NCI-H2227 (cell line): ENCODE measurements around the gene RPS6KA5.
A peak's percentile ranks its signal among the peaks of the same experiment; 100 is the strongest.
"Not testable (repeated sequence)": the region's sequence is repeated elsewhere in the genome, so short reads cannot be mapped to it uniquely, and the experiment has no call there.

Source experiments
- DNase-seq: peaks from one replicate; lab custom pipeline; 2025; ENCODE audit not compliant: unreplicated experiment; lab: John Stamatoyannopoulos, UW

Gene RPS6KA5

DNA sequence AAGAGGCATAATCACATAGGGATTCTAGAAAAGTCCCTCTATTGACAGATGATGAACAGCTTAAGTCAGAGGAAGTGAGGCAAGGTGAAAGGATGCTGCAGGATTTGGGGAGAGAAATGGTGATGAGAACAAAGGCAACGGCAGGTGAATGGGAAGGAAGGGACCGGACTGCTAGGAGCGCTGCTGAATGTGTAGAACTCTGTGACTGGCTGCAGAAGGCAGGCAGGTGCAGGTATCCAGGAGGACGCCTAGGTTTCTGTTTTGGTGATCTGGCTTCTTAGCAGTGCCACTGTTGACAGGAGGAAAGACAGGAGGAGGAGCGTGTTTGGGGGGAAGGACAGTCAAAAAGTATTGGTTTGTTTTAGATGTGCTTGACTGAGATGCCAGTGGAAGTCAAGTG lies 185.8 kb downstream of the RPS6KA5 start:
- no peak for DNase-seq

DNA sequence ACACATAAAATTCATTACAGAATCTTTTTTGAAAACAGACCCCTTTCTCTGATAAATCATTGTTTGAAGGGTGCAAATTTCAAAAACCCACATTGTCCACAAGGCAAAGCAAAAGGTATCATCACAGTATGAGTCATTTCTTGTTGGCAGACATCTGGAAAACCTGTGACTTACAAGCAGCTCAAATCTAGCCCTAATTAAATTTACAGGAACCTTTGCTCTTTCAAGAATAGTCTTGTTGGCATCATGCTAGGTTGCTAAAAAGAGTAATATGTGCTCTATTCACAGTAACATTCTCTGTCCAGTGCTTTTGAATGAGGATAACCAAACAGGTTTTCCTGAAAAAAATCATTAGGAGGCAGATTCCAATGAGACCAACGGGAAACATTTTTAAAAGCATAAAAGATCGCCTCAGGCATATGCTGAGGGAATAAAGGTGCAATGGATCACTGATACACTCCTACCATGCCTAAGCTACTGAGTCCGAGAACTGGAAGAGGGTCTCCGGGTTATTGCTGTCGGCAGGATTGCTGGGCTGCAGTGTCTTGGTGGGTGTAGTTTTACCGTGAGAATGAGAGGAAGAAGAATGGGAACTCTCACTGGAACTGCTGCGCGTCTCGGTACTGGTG lies 188.7 kb downstream of the RPS6KA5 start:
- DNase-seq: peak; percentile 26

DNA sequence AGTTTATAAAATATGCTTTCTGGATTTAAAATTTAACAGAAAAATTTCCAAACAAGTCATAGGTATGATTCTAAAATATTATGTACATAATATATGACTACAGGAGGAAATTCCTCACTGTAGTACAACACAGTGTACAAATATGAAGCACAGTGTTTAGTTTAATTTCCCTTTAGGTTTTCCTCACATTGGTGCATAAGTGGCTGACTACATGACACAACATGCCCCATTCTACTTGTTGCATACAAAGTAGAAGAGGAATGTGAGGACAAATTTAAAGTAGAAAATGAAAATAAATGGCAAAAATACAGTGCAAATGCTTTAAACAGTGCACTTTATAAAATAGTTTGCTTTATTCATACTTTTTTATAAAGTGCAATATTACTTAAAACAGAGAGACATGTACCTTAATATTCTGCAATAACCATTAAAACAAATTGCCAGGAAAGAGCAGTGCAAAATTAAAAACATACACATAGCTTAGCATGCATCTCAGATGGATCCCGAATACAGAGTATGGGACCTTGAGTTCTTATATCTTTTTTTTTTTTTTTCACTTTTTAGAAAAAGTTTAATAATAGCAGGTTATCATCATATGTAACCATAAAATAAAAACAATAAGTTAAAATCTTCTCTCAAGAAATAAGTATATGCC lies 189.4 kb downstream of the RPS6KA5 start:
- no peak for DNase-seq

DNA sequence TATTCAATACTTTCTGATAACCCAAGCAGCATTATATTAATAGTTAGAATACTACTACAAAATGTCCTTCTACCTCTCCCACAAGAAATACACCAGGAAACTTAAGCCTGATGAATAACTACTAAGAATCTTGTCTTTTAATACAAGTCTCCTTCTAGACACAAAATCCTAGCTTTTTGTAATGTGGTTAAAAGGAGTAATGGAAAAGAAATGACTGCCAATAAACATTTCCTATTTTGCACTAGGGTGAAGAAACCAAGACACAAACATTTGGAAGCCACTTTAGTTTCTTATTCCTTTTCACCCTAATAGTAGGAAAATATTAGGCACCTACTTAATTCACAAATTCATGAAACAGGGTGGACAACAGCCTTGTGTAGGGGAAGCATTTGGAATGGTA lies 192.9 kb downstream of the RPS6KA5 start:
- no peak for DNase-seq

DNA sequence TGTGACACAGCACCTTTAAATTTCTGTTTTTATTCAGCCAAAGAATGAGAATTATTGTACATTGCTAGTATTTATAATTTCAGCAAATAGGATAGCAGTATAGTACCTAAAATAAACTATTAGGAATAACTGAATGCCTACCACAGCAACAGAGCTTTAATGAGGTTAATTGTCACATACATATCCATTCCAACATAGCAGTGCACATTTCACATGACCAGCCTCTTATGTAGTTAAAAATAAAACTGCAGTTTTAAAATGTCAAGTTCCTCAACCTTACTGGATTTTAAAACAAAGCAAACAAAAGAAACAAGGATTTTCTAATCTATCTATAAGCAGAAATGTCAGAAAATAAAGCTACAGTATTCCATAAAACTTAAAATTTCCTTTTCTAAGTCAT lies 193.6 kb downstream of the RPS6KA5 start:
- no peak for DNase-seq

DNA sequence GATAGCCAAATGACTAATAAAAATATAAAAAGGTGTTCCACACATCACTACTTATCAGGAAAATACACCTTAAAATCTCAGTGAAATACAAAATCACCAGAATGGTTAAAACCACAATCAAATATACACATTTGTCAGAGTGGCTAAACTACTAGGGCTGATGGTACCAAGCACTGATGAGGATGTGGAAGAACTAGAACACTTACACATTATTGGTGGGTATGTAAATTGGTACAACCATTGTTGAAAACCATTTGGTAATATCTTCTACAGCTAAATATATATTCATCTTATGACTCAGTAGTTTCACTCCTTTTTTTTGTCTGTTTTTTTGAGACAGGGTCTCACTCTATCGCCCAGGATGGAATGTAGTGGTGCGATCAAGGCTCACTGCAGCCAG lies 195.7 kb downstream of the RPS6KA5 start:
- no peak for DNase-seq

DNA sequence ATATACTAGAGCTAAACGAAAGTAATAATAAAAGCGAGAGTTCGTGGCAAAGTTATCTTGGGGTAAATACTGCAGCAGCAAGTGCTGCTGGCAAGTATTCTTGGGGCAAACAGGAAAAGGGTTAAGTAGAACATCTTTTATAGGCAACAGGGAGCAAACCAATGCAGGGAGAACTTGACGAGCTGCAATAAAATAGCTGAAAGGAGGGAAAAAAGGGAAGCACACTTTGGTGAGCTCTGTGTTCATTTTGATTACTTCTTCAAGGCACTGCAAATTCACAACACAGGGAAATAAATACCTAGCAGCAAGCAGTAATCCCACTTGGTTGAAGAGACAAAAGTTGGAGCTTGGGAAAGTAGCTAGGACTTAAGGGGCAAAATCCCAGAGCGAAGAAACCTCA lies 201.9 kb downstream of the RPS6KA5 start:
- DNase-seq: no peak

DNA sequence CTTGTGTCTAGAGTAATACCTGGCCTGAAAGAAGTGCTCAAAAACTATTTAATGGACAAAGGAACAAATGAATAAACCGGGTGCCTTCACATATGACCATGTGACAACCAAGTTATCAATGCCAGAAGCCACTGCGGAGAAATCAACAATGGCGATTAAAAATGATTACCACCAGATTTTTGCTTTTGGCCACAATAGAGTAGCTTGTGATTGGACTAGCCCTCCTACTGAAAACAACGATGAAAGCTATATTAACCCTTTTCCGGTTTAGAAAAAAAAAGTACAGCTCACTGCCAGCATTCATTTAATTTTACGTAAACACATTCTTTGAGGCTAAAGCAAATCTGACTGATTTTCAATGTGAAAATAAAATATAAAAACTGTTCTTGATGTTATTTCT lies 202.6 kb downstream of the RPS6KA5 start:
- no peak for DNase-seq

DNA sequence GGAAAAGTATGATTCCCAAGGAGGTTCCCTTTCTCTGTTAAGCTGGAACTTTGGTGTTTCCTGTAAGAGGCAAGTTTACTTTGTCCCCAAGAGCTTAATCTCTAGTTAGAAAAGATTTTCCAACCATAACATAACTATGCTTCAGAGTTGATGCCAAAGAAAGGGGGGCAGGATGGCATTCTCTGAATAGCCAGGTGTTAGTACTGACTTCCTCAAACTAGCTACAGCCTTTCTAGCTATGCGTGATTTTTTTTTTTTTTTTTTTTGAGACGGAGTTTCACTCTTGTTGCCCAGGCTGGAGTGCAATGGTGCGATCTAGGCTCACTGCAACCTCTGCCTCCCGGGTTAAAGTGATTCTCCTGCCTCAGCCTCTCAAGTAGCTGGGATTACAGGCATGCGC lies 204.3 kb downstream of the RPS6KA5 start:
- DNase-seq: not testable (repeated sequence)

DNA sequence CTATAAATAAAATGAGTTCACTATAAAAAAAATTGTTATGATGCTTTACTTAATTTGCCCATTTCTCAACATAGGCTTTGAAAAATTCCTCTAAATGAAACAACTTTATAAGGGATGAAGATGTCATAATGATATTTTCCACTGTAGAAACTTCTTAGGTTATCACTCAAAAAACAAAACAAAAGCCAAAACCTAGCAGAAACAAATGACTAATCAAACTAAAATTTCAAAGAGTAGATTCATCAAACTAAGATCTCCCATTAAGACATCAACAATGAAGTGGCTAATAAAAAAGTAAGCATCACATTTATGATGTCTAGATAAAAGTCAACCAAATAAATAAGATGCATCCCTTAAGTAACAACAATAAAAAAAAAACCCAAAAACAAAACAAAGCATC lies 207.3 kb downstream of the RPS6KA5 start:
- no peak for DNase-seq

DNA sequence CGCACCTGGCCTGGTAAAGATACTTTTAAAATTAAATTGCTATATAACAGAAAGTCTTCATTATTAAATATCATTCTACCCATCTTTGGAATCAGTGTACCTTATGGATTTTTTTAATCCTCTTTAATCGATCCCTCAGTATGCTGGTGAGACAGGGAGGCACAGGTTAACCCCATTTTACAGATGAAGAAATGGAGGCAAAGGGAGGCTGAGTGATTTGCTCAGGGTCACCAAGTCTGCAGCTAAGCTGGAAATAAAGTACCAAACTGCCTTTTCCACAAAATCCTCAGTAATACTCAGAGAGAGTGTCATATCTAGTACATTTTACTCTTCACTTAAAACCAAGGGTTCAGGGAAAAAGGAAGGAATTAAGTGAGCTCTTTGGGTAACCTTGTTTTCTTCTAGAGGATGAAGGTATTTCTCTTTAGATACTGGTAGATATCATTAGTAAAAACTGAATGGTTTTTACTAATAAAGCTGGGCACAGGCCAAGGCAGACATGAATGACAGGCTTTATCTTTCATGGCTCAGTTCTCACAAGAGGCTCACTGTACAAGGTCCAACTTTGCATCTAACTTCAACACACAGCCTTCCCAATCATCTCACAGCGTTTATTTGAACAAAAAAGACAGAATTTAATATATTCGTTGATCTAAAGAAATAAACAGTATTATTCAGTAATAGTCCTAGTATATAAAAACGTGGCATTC lies 209.0 kb downstream of the RPS6KA5 start:
- DNase-seq: no peak

DNA sequence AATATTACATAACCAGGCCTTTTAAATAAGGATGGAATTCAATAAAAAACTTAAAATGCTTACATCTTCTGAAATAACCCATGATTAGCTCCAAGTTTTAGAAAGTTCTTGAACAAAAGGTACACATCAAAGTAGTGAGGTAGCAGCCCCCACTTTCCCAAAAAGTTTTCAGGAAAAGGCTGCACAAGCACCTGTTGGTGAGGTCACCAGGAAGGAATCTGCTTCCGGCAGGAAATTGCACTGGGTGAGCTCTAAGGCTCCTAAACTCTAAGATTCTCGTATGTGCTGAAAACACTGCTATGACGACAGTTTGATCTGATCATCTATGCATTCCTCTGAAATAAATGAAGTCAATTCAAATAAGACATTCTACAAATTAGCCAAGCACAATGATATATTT lies 210.0 kb downstream of the RPS6KA5 start:
- no peak for DNase-seq

DNA sequence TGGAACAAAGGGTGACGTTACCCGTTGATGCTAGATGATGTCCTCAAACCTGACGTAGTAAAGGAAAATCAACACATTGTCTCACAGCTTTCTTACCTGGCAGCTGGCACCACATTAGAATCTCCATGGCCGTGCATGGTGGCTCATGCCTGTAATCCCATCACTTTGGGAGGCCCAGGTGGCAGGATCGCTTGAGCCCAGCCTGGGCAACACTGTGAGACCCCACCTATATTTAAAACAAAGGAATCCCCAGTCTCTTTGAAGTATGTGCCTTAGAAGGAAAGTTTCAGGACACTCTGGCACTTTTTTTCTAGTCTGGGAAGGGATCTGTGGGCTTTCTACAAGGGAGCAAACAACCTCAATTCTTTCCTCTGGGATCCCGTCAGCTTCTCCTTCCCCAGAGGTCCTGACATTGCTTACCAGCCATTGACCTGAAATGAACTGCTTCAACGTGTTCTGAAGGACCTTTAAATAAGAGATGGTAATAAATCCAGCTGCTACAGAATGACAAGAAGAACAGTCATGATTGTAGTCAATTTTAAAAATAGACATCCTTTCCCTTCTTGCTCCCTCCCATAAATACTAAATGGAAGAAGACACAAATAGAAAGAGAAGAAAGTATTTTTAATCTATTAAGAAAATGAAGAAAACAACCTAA lies 210.5 kb downstream of the RPS6KA5 start:
- no peak for DNase-seq

DNA sequence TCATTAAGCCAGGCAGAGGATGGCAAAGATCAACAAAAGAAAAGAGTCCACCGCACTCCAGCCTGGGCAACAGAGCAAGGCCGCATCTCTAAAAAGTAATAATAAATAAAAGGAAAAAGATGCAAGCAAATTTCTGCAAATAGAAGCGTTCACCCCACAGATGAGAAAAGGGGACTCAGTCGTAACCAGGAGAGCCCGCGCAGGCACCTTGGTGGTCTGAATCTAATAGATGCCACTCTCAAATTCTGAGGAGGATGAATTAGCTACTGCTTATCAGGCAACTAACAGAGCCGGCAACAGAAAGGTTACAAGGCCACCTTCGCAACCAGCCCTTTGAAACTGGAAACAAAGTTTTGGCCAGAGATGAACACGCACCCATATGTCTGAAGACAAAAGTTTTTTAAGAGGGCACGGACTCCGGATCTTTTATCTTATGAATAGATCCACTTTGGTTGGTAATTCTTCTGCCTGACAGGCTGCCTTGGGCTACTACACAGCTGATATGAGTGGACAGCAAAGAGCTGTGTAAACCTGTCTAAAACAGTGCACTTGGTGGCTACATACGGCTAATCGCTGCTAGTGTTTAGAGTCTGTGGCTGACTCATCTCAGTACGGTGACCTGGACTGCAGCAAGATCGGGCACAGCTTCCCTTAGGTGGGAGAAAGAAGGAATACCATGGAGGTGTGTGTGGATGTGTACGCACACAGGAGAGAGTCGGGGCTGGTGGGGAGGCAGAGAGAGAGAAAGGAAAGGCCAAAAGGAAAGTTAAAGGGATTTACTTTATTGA lies 211.3 kb downstream of the RPS6KA5 start:
- DNase-seq: no peak

DNA sequence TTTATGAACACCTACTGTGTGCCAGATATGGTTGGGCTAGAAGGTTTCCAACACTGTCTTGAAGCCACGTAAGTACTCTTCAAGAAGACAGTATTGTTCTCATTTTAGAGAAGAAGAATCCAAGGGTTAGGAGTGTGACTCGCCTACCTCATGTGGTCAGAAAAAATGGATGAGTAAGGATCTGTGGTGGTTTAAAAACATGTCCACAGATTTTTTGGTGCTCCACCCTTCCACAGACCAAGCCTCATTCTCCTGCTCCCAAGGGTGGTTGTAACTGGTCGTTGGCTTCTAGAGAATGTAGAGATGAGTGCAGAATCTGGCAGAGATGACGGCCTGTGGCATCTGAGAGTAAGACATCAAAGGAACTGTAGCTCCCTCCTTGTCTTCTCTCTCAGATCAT lies 213.9 kb downstream of the RPS6KA5 start:
- no peak for DNase-seq

DNA sequence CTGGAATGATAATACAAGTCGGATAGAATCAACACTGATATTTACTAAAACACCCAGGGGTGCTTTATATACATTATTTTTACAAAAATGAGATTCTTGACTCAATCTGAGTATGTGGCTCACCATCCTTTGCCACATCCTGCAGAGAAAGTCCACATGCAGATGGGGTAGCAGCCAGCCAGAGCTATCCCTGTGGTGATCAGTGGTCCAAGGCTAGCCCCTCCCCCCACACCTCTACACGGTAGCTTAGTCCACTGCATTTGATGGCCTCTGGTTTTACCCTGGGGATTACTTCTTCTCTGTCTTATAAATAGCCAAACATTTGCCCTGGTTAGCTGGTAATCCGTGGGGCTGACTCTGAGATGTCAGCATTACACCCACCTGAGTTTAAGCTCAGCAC lies 216.1 kb downstream of the RPS6KA5 start:
- DNase-seq: no peak

DNA sequence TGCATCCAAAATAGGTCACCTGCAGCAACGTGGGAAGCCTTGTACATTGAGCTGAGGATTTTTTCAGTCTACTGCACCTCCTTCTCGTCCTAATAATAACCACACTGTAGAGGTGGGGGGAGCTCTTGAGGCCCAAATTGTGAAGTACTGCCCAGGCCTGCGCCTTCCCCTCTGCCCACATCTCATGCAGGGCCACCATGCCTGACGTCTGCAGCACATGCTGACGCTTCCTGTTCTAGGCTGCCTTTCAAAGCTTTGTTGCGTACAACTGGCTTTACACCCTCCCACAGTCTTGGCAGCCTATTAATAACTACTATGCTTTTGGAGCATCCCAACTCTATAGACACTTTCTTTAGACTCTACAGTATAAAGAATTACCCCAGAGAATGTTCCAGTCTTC lies 217.7 kb downstream of the RPS6KA5 start:
- no peak for DNase-seq

DNA sequence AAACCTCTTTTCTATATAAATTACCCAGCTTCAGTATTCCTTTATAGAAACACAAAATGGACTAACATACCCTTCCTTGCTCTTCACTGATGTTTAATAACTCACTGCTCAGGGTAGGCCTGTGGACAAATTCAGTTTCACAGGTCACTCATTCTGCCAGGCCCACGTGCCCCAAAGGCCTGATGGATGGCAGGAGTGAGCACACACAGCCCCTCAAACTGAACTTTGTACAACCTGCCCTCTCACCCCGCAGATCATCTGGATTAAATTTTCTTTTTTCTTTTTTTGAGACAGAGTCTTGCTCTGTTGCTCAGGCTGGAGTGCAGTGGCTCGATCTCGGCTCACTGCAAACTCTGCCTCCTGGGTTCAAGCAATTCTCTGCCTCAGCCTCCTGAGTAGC lies 219.8 kb downstream of the RPS6KA5 start:
- not testable (repeated sequence) for DNase-seq

DNA sequence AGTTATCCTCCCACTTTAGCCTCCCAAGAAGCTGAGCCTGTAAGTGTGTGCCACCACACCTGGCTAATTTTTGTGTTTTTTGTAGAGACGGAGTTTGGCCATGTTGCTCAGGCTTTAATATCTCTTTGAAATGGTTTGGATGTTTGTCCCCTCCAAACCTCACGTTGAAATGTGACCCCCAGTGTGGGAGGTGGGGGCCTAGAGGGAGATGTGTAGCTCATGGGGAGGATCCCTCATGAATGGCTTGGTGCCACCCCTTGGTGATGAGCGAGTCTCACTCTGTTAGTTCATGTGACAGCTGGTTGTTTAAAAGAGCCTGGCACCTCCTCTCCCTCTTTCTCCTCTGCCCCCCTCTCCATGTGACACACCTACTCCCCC lies 220.6 kb downstream of the RPS6KA5 start:
- no peak for DNase-seq

DNA sequence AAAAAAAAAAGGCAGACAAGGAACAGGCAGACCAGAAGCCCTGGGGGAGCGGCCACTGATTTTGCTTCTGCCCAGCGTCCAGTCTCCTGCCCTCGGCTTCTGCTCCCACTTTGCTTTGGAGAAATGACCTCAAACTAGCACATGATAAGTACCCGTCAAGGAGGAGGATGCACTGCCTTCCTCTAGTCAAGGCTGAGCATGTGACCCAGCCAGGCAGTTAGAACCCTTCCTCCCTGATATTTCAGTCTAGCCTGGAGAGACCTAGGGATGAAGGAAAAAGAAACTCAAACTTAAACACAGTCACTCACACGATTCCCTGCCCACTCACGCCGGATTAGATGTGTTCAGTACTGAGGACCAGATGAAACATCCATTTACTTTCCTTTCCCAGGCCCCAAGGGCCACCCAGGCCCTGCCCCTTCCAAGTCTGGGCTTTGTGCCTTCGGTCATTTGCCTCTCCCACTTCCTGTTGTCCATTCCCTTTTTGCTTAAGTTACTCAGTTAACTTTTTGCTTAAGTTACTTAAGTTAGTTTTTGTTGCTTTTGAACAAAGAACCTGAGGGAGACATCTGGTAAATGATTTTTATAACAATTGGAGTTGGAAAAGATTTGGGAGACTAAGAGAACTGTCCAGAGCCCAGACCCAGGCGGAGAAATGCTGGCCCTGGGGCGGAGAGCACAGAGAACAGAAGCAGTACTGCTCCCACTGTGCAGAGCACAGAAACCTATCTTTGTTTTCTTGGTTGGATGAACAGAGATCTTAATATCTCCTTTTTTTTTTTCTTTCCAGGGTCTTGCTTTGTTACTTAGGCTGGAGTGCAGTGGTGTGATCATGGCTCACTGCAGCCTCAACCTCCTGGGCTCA lies 221.2 kb downstream of the RPS6KA5 start:
- no peak for DNase-seq
